ENCODE measurements around the gene COX7A2L.

DNA sequence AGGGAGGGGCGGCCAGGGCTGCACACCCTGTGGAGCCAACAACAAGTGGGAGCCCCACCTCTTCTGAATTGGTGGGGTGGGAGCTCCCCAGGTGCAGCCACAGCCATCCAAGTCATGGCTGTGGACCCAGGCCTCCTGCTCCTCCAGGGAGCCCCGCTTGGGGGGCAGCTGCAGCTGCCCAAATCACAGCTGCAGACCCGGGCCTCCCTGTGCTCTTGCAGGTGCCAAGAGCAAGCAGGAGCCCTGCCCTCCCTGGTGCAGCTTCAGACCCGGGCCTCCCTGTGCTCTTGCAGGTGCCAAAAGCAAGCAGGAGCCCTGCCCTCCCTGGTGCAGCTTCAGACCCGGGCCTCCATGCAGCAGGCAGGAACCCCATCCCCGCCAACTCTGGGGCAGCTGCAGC lies 46.5 kb upstream of the COX7A2L start:
- TF ChIP-seq NFIC (IDR thresholded peaks at IDR 0.05) = no peak
- no peak for TF ChIP-seq TEAD4 (IDR thresholded peaks at IDR 0.05)

All from Ishikawa (cell line).